ENCODE measurements around the gene CLCN2.

Gene CLCN2

DNA sequence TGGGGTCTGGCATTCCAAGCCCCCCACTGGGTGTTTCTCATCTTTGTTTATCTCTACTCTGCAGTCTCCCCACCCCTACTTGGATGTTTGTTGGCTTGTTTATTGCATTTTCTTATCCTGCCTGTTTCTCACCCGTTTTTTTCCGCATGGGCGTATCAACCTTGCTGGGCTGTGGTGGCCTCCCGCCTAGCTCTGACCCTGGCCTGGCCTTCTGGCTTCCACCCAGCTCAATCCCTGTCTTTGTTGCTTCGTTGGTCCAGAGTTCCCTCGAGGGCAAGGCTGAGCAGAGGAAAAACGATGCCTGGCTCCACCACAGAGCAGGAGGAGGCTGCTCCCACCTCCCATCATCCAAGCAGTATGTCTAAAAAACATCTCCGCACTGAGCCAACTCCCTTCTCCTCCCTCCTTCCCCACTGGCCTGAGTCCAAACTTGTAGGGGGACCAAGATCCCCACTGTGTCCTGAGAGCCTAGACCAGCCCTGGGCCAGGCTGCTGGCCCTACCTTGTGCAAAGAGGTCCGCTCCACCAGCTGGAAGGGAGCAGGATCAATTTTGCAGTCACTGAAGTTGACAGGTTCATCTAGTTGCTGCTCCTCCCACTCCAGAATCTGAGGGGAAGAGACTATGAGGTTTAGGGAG, 9.8 kb downstream of the CLCN2 start:
- H3K4me3 ChIP-seq (ENCODE audit: low read depth, low read length), result no peak overlapping the region
- no peak for DNase-seq (ENCODE audit: low read depth)

DNA sequence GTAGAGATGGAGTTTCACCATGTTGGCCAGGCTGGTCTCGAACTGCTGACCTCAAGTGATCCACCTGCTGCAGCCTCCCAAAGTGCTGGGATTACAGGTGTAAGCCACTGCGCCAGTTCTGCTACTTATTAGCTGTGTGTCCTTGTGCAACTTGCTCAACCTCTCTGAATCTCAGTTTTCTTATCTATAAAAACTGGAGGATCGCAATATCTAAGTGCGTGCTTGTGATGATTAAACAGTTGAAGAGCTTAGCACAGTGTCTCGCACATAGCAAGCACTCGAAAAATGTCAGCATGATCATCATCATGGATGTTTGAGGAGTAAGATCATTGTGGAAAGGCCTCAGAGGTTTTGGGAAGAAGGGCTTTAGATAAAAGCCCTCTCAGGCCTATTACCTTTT, 10.8 kb downstream of the CLCN2 start:
- TF ChIP-seq CTCF (IDR thresholded peaks at IDR 0.05; ENCODE audit: low read depth, low read length, missing control alignments), result no peak
- H3K4me3 ChIP-seq (ENCODE audit: low read depth, low read length), result no peak overlapping the region
- DNase-seq (ENCODE audit: low read depth), result no peak
- in situ Hi-C loops (cut with HindIII; ENCODE audit: low sequenced_read_pairs), result no loop called here

More for the DNA sequence above, 9.8 kb downstream of the CLCN2 start:
- TF ChIP-seq CTCF (IDR thresholded peaks at IDR 0.05; ENCODE audit: low read depth, low read length, missing control alignments), result no peak
- in situ Hi-C loops (cut with HindIII; ENCODE audit: low sequenced_read_pairs), result no loop called here

DNA sequence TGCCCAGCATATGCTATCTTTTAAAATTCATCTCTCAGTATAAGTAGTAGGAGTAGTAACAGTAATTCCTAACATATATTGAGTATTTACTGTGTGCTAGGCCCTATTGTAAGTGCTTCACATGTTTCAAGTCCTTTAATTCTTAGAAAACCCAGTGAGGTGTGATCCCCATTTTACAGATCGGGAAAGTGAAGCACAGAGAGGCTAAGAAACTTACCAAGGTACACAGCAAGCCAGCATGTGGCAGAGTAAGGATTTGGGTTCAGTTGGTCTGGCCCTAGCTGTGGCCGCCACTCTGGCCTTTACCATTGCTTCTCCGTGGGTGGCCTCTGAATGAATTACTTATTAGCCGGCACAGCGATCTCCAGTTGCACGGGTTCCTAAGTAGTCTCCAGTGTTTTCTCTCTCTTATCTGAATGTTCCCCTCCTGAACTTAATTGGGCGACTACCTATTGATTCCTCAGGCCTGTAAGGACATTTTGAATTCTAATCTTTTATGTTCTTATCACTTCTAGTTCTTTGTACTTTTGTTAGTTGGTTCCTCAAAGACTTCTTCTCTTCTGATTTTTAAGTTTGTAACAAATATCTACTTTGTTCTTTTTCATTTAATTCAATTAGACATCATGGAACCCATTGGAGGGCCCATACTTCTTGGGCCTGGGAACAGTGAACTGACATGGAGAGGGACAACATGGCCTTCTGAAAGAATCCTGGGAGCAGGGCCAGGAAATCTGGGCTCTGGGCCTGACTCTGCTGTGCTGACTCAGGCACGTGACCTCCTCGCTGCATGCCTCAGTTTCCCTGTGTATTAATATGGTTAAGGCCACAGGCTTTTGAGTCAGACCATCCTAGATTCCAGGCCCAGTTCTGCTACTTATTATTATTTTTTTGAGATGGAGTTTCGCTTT, 11.6 kb downstream of the CLCN2 start:
- in situ Hi-C loops (cut with HindIII; ENCODE audit: low sequenced_read_pairs), result no loop called here
- DNase-seq (ENCODE audit: low read depth), result no peak
- no peak overlapping the region for H3K4me3 ChIP-seq (ENCODE audit: low read depth, low read length)
- TF ChIP-seq CTCF (IDR thresholded peaks at IDR 0.05; ENCODE audit: low read depth, low read length, missing control alignments), result no peak

GRCh38 chr3:184348057-184348382, 13.4 kb downstream of the CLCN2 start:
- H3K4me3 ChIP-seq (ENCODE audit: low read depth, low read length), result no peak overlapping the region
- DNase-seq (ENCODE audit: low read depth), result no peak
- no peak for TF ChIP-seq CTCF (IDR thresholded peaks at IDR 0.05; ENCODE audit: low read depth, low read length, missing control alignments)
- in situ Hi-C loops (cut with HindIII; ENCODE audit: low sequenced_read_pairs), result no loop called here

GRCh38 chr3:184347321-184348056, 13.9 kb downstream of the CLCN2 start:
- in situ Hi-C loops (cut with HindIII; ENCODE audit: low sequenced_read_pairs), result no loop called here
- no peak for DNase-seq (ENCODE audit: low read depth)
- TF ChIP-seq CTCF (IDR thresholded peaks at IDR 0.05; ENCODE audit: low read depth, low read length, missing control alignments), result no peak
- H3K4me3 ChIP-seq (ENCODE audit: low read depth, low read length), result no peak overlapping the region

DNA sequence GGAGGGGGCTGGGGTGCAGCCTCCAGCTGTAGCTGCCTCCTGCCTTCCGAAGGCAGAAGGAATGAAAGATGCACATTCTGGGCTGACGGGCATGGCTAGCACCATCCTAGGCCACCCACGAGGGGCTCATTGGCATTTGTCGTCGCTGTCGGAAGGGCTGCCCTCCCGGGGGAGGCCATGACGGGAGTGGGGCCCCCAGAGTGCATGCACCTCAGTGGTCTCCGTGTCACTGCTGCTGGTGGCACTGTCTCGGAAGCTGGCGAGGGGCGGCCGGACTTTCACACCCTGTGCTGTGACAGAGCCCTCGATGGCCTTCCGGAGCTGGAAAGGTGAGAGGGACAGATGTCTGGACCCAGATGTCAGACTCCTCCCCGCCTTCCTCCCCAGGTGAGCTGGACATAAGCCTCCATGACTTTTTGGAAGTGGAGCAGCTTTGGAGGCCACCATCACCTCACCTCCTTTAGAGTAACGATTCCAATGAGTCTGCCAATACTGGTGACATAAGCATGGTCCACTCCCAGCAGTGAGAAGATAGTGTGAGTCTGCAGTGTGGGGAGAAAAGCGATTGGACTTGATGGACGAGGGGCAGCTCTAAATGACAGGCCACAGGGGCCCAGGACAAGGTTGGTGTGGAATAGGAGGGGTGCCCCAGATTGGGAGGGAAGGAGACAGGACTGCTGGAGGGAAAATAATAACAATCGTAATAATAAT, 14.8 kb downstream of the CLCN2 start:
- no peak for TF ChIP-seq CTCF (IDR thresholded peaks at IDR 0.05; ENCODE audit: low read depth, low read length, missing control alignments)
- in situ Hi-C loops (cut with HindIII; ENCODE audit: low sequenced_read_pairs), result no loop called here
- no peak for DNase-seq (ENCODE audit: low read depth)
- H3K4me3 ChIP-seq (ENCODE audit: low read depth, low read length), result no peak overlapping the region
